GM12878 (cell line): ENCODE data around the gene MXD1. TPM values are rescaled to one million over a fixed set of nuclear protein-coding genes. Genes with fewer than 3 reads are reported as not detected.
A peak's percentile ranks its signal among the peaks of the same experiment; 100 is the strongest.

Experiments
- BACH1 ChIP-seq: fragments of 450-650 bp; IDR thresholded peaks from 2 replicates; pipeline ENCODE4 v1.6.1; 2017; ENCODE audit warnings: mild to moderate bottlenecking, borderline replicate concordance
- CEBPZ ChIP-seq: fragments of 150-350 bp; IDR thresholded peaks from 2 replicates; pipeline ENCODE4 v1.6.1; 2016; ENCODE audit warnings: low read depth, low read length
- CREB1 ChIP-seq: IDR thresholded peaks from 2 replicates; pipeline ENCODE4 v1.6.1; 2012; ENCODE audit warnings: low read depth, mild to moderate bottlenecking, inconsistent platforms
- CREM ChIP-seq: IDR thresholded peaks from 2 replicates; pipeline ENCODE4 v1.6.1; 2014; ENCODE audit warnings: antibody characterized with exemption, low read depth
- ESRRA ChIP-seq: IDR thresholded peaks from 2 replicates; pipeline ENCODE4 v1.6.1; 2012; ENCODE audit warnings: mild to moderate bottlenecking, low read length, improper control_type of control experiment
- FOS ChIP-seq: IDR thresholded peaks from 3 replicates; pipeline ENCODE4 v1.6.1; 2011; ENCODE audit warnings: borderline replicate concordance; ENCODE audit not compliant: insufficient read length; ENCODE audit errors: extremely low read depth
- GABPA ChIP-seq: IDR thresholded peaks from 2 replicates; pipeline ENCODE4 v1.6.1; 2014; ENCODE audit warnings: antibody characterized with exemption, low read depth, mild to moderate bottlenecking, inconsistent platforms
- HDAC2 ChIP-seq: fragments of 200-600 bp; sonication (generic); IDR thresholded peaks from 2 replicates; pipeline ENCODE4 v1.6.1; 2017
- HSF1 ChIP-seq: fragments of 150-350 bp; IDR thresholded peaks from 2 replicates; pipeline ENCODE4 v1.6.1; 2014; ENCODE audit warnings: mild to moderate bottlenecking, low read depth, low read length
- IRF3 ChIP-seq: fragments of 450-650 bp; IDR thresholded peaks from 2 replicates; pipeline ENCODE4 v1.6.1; 2014; ENCODE audit warnings: mild to moderate bottlenecking
- LARP7 ChIP-seq: fragments of 450-650 bp; IDR thresholded peaks from 2 replicates; pipeline ENCODE4 v1.6.1; 2017; ENCODE audit warnings: mild to moderate bottlenecking
- NFYA ChIP-seq: IDR thresholded peaks from 2 replicates; pipeline ENCODE4 v1.6.1; 2011; ENCODE audit warnings: low read depth, mild to moderate bottlenecking, low read length, improper control_type of control experiment, borderline replicate concordance
- NR2F1 ChIP-seq: fragments of 450-650 bp; conservative IDR thresholded peaks from 2 replicates; pipeline ENCODE4 v1.6.1; 2017; ENCODE audit warnings: mild to moderate bottlenecking
- PKNOX1 ChIP-seq: fragments of 450-650 bp; IDR thresholded peaks from 2 replicates; pipeline ENCODE4 v1.6.1; 2016; ENCODE audit warnings: mild to moderate bottlenecking
- RAD51 ChIP-seq: fragments of 450-650 bp; IDR thresholded peaks from 2 replicates; pipeline ENCODE4 v1.6.1; 2016; ENCODE audit warnings: moderate library complexity, mild to moderate bottlenecking, inconsistent platforms
- SIN3A ChIP-seq: IDR thresholded peaks from 2 replicates; pipeline ENCODE4 v1.6.1; 2012; ENCODE audit warnings: low read depth, low read length, improper control_type of control experiment
- SMAD5 ChIP-seq: IDR thresholded peaks from 2 replicates; pipeline ENCODE4 v1.6.1; 2016; ENCODE audit warnings: antibody characterized with exemption, low read depth
- STAT1 ChIP-seq: fragments of 450-650 bp; conservative IDR thresholded peaks from 2 replicates; pipeline ENCODE4 v1.6.1; 2014; ENCODE audit warnings: antibody characterized with exemption, mild to moderate bottlenecking
- TCF12 ChIP-seq: IDR thresholded peaks from 2 replicates; pipeline ENCODE4 v1.6.1; 2011; ENCODE audit warnings: low read depth, mild to moderate bottlenecking, low read length
- USF1 ChIP-seq: IDR thresholded peaks from 2 replicates; pipeline ENCODE4 v1.6.1; 2011; ENCODE audit warnings: borderline replicate concordance, low read depth, mild to moderate bottlenecking, moderate library complexity, mixed read lengths, low read length; ENCODE audit not compliant: insufficient read depth; ENCODE audit errors: extremely low read length
- WRNIP1 ChIP-seq: IDR thresholded peaks from 2 replicates; pipeline ENCODE4 v1.6.1; 2011; ENCODE audit warnings: low read depth, low read length, improper control_type of control experiment, borderline replicate concordance
- ZBED1 ChIP-seq: IDR thresholded peaks from 2 replicates; pipeline ENCODE4 v1.6.1; 2016; ENCODE audit warnings: borderline replicate concordance
- polyA plus RNA-seq, 11 experiments: library from polyadenylated mRNA; depleted of rRNA in 4 of 11; unstranded in 6 of 11; stranded (reverse) in 5 of 11; fragments of >200 nt; fragmentation: Nextera tagmentation in 4 of 11; fragmentation: Illumina TruSeq in 1 of 11; extraction: Ambion mirVana in 4 of 11; extraction: Trizol in 1 of 11; gene quantifications; 1 replicate in 1 of 11; 2 replicates in 10 of 11; pipeline versions ENCODE4 v1.2.1 to v1.2.3, GENCODE V29; 2011 to 2016; ENCODE audit warnings: inconsistent platforms in 2 of 11, missing spikeins in 2 of 11, low read depth in 1 of 11
- total RNA-seq, 4 experiments: library from RNA; depleted of rRNA in 3 of 4; stranded (reverse); fragments of >200 nt in 3 of 4; fragmentation: Illumina TruSeq in 1 of 4; extraction: Trizol in 1 of 4; gene quantifications; 2 replicates each; pipeline versions ENCODE4 v1.2.1 to v1.2.3, GENCODE V29; 2013 to 2021

MXD1 gene
- total and polyA plus RNA-seq, 10 of the 15 experiments (the other 5 are each of a cell fraction or from before 2014, with no cell fraction given) = 2.2 to 10.2 (median 3.3) TPM

- TF ChIP-seq WRNIP1 (no peak), STAT1 (0 out of 2 replicates have a peak, but pooled peaks have one; percentile 71), TCF12 (peak; percentile 41; the same call in 1 of the 2 replicates), CREM (peak; percentile 87), PKNOX1 (peak; percentile 77), SMAD5 (no peak; the same call in 1 of the 2 replicates), GABPA (no peak), FOS (peak; percentile 51), SIN3A (peak; percentile 23; the same call in 1 of the 2 replicates), HSF1 (no peak), ESRRA (no peak), USF1 (peak; percentile 7), ZBED1 (no peak), CEBPZ (0 out of 2 replicates have a peak, but pooled peaks have one; percentile 71), LARP7 (peak; percentile 96), CREB1 (peak; percentile 92), NR2F1 (peak; percentile 38; the same call in 1 of the 2 replicates), BACH1 (peak; percentile 81; the same call in 1 of the 2 replicates), HDAC2 (no peak; the same call in 1 of the 2 replicates), NFYA (no peak), RAD51 (peak; percentile 72), IRF3 (peak; percentile 89)
Observed at GRCh38 chr2:69914164-69914949, 552 bp upstream of the MXD1 start (continued).
